Spleen (tissue), 11 donors: ENCODE results near the gene CROCC2. TPM values are rescaled to one million over a fixed set of nuclear protein-coding genes. Genes with fewer than 3 reads are reported as not detected.

Source experiments
- DNase-seq: peaks from one replicate; pipeline ENCODE4 v3.0.0-alpha.2; 2020
- H3K27ac ChIP-seq, 8 donors: fragments of 200-600 bp; sonication (generic) in 7 of 8; 1 replicate in 4 of 8; 2 replicates in 4 of 8; pipeline versions ENCODE4 v1.5.0 to v1.8.0; 2016 to 2021; ENCODE audit warnings: inconsistent platforms in 4 of 8, mild to moderate bottlenecking in 4 of 8, moderate library complexity in 1 of 8
- H3K27me3 ChIP-seq, 7 donors: fragments of 200-600 bp; sonication (generic) in 6 of 7; replicated peaks in 1 of 7; 1 replicate in 4 of 7; 2 replicates in 3 of 7; pipeline versions ENCODE4 v1.5.0 to v1.8.0; 2016 to 2021; ENCODE audit warnings: inconsistent platforms in 3 of 7, mild to moderate bottlenecking in 1 of 7
- H3K36me3 ChIP-seq, 6 donors: fragments of 200-600 bp; sonication (generic) in 5 of 6; 1 replicate in 4 of 6; 2 replicates in 2 of 6; pipeline versions ENCODE4 v1.5.0 to v1.8.0; 2016 to 2021; ENCODE audit warnings: inconsistent platforms in 2 of 6
- H3K4me1 ChIP-seq, 6 donors: fragments of 200-600 bp; sonication (generic) in 5 of 6; 1 replicate in 3 of 6; 2 replicates in 3 of 6; pipeline versions ENCODE4 v1.5.0 to v1.8.0; 2016 to 2021; ENCODE audit warnings: inconsistent platforms in 3 of 6
- H3K4me3 ChIP-seq, 8 donors: fragments of 200-600 bp; sonication (generic) in 7 of 8; 1 replicate in 4 of 8; 2 replicates in 4 of 8; pipeline versions ENCODE4 v1.5.0 to v1.8.0; 2016 to 2021; ENCODE audit warnings: inconsistent platforms in 4 of 8, mild to moderate bottlenecking in 4 of 8, moderate library complexity in 2 of 8
- H3K9me3 ChIP-seq, 8 donors: fragments of 200-600 bp; sonication (generic) in 7 of 8; 1 replicate in 4 of 8; 2 replicates in 4 of 8; pipeline versions ENCODE4 v1.5.0 to v1.8.0; 2016 to 2021; ENCODE audit warnings: inconsistent platforms in 4 of 8
- CTCF ChIP-seq, 11 experiments: fragments of 200-600 bp in 7 of 11; fragments of 450-650 bp in 4 of 11; sonication (generic) in 4 of 11; IDR thresholded peaks in 8 of 11; conservative IDR thresholded peaks in 3 of 11; 1 replicate in 7 of 11; 2 replicates in 4 of 11; pipeline versions ENCODE4 v1.4.0 to v1.8.0; 2016 to 2021; ENCODE audit warnings: antibody characterized with exemption in 11 of 11, inconsistent platforms in 4 of 11, mild to moderate bottlenecking in 1 of 11
- POLR2A ChIP-seq, 3 donors: fragments of 450-650 bp; IDR thresholded peaks; one replicate each; pipeline ENCODE4 v1.5.1; 2017; ENCODE audit warnings: antibody characterized with exemption in 3 of 3, mild to moderate bottlenecking in 1 of 3
- POLR2AphosphoS5 ChIP-seq, 3 donors: sonication (generic); formaldehyde crosslinking; IDR thresholded peaks; one replicate each; pipeline ENCODE4 v1.5.1; 2017; ENCODE audit warnings: antibody characterized with exemption in 3 of 3
- WGBS, 5 donors: extraction: QIAGEN DNeasy Blood & Tissue Kit in 3 of 5; methylation state at CpG; one replicate each; pipeline versions ENCODE4 v1.1.5 to v1.1.7; 2013 to 2018; 5-methylcytosine and 5-hydroxymethylcytosine counted together
- intact Hi-C: fragments of 100-400 bp; cut with DNase I; formaldehyde crosslinking; loops from one replicate; pipeline ENCODE4 v1.15.0; 2023; ENCODE audit warnings: low total_unique reads
- polyA plus RNA-seq, 3 donors: library from polyadenylated mRNA; stranded (reverse); fragments of 200-250 nt; gene quantifications; one replicate each; pipeline ENCODE4 v1.2.1, GENCODE V29; 2013
- total RNA-seq, 7 donors: library from RNA; depleted of rRNA in 3 of 7; stranded (reverse); fragments of >200 nt in 3 of 7; fragmentation: NEBNext Ultra II Directional in 4 of 7; extraction: Animal tissue kit (Norgen Biotek cat#: 25700) in 4 of 7; gene quantifications; one replicate each; pipeline versions ENCODE4 v1.1.0 to v1.2.1, GENCODE V29; 2016 to 2021
- donor health status: healthy with polysubstance abuse.
- donor health status: DM: no; HTN: no; CAD: no; lungs with moderate emphysema.
- donor health status: DM: no; HTN: no; CAD: no.
- donor health status: Bipolar disorder and iron deficiency.
- donor health status: healthy.
- donor health status: DM: no; HTN: no; CAD: no.
- donor health status: DM: yes; HTN: yes; CAD: no.

CROCC2 gene
- total and polyA plus RNA-seq, 10 donors: 0.04 to 3.6 (median 0.75) TPM

- DNase-seq: no peak
- TF ChIP-seq CTCF (IDR thresholded peaks at IDR 0.05 in 8 of 11, conservative IDR thresholded peaks at IDR 0.05 in 3 of 11) (no peak), POLR2AphosphoS5 (IDR thresholded peaks at IDR 0.05) (no peak), POLR2A (IDR thresholded peaks at IDR 0.05) (no peak)
- peaks cover 0 to 9% (median 0%) of the 10 kb centered on the region in 7 donors for H3K27me3 ChIP-seq
- intact Hi-C loops: no loop called here
- H3K27ac ChIP-seq: no peak overlapping the region
- 86 to 93% (median 90%) methylated on average over 5 to 14 of the region's 14 CpGs for WGBS, 5 donors
- no peak overlapping the region for H3K4me3 ChIP-seq
- no peaks in the 10 kb centered on the region for H3K4me1 ChIP-seq
- no peaks in the 10 kb centered on the region for H3K9me3 ChIP-seq
- no peaks in the 10 kb centered on the region for H3K36me3 ChIP-seq
These were observed 43.9 kb downstream of the CROCC2 start for GRCh38 chr2:240949791-240950705.

GRCh38 chr2:240951045-240951594, 45.0 kb downstream of the CROCC2 start:
- intact Hi-C loops: no loop called here
- no peak overlapping the region for H3K27ac ChIP-seq
- no peak overlapping the region for H3K4me3 ChIP-seq
- H3K27me3 ChIP-seq: peaks cover 0 to 9% (median 0%) of the 10 kb centered on the region in 7 donors
- no peak for TF ChIP-seq POLR2A (IDR thresholded peaks at IDR 0.05)
- no peak for DNase-seq
- H3K9me3 ChIP-seq: no peaks in the 10 kb centered on the region
- no peaks in the 10 kb centered on the region for H3K36me3 ChIP-seq
- H3K4me1 ChIP-seq: no peaks in the 10 kb centered on the region
- 83 to 90% (median 87%) methylated on average over 3 of the region's 3 CpGs for whole genome bisulfite sequencing, 5 donors

GRCh38 chr2:240952496-240953246, 46.5 kb downstream of the CROCC2 start:
- 78 to 91% (median 83%) methylated on average over 13 to 14 of the region's 14 CpGs for WGBS, 5 donors
- no peaks in the 10 kb centered on the region for H3K4me1 ChIP-seq
- H3K4me3 ChIP-seq: no peak overlapping the region
- no peak for DNase-seq
- peaks cover 0 to 19% (median 0%) of the 10 kb centered on the region in 7 donors for H3K27me3 ChIP-seq
- H3K9me3 ChIP-seq: no peaks in the 10 kb centered on the region
- H3K27ac ChIP-seq: no peak overlapping the region
- no peaks in the 10 kb centered on the region for H3K36me3 ChIP-seq
- intact Hi-C loops: no loop called here
- TF ChIP-seq POLR2A (IDR thresholded peaks at IDR 0.05) (no peak), POLR2AphosphoS5 (IDR thresholded peaks at IDR 0.05) (no peak), CTCF (IDR thresholded peaks at IDR 0.05 in 8 of 11, conservative IDR thresholded peaks at IDR 0.05 in 3 of 11) (no peak)

- peak; percentile 38 for DNase-seq
- Histone ChIP-seq H3K9me3 (no peaks in the 10 kb centered on the region), H3K4me3 (no peak overlapping the region), H3K4me1 (no peaks in the 10 kb centered on the region), H3K27ac (no peak overlapping the region), H3K27me3 (peaks cover 0 to 19% (median 0%) of the 10 kb centered on the region in 7 donors), H3K36me3 (no peaks in the 10 kb centered on the region)
- intact Hi-C loops: no loop called here
- no peak for TF ChIP-seq POLR2A (IDR thresholded peaks at IDR 0.05)
- no peak for TF ChIP-seq CTCF (IDR thresholded peaks at IDR 0.05 in 8 of 11, conservative IDR thresholded peaks at IDR 0.05 in 3 of 11)
- no peak for TF ChIP-seq POLR2AphosphoS5 (IDR thresholded peaks at IDR 0.05)
- 77 to 89% (median 82%) methylated on average over 14 of the region's 14 CpGs for WGBS, 5 donors
These were observed 47.6 kb downstream of the CROCC2 start for GRCh38 chr2:240953426-240954410.
